ENCODE measurements around the gene SF3A2.

Gene SF3A2

DNA sequence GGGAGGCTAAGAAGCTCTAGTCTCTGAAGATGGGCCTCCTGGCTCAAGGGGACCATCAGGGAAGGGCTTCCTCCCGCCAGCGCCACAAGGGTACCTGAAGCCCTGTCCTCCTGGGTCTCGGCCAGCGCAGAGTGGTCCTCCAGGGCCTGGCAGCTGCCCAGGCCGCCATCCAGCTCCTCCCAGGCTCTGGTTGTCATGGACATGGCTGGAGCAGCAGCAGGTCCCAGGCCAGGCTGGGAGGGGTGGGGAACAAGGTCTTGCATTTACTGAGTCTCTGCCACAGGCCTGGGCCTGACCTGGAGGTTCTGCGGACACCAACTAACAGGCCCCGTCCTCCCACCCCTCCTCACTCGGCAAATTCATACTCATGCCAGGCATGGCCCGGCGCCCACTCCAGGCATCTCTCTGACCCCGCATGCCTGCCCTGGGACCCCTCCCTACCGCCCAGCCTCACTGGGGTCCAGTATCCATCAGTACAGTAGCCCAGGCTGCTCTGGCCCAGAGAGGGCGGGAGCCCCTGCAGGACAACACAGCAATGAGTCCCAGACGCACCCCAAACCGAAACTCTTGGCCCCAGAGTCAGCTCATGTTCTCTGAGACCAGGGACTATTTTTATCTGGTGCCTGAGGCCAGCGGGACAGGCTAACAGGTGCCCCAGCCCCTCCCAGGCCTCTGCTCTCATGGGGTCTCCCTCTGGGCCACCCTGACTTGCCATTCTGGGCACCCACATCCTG lies 18.7 kb downstream of the SF3A2 start:
- DNase-seq, result no peak

DNA sequence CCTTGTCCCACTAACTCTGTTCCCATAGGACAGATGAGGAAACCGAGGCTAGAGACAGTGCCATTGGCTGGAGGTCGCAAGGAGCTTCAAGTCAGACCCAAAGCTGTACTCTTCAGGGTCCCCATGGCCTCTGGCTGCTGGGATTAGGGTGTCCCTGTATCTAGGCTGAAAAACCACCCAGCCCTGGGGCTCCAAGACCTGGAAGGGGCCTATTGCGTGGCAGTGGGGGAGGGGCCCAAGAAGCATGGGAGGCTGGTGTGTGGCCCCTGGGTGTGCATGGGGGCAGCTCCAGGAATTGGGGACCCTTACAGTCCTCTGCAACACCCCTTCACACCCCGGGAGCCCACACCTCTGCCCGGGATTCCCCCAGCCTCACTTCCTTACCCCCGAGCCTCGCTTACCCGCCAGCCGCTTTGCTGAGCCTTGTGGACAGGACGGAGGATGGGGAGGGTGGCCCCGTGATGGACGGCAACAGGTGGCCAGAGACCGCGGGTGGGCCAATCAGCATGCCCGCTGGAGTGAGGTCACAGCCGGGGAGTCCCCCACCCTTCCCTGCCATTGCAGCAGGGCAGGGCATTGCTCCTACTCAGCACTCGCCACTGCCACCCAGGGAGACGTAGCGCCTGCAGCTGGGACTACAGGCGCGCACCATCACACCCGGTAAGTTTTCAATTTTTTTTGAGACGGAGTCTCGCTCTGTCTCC lies 19.5 kb downstream of the SF3A2 start, which contains the start of gene JSRP1:
TSS of gene JSRP1 (minus strand) at position 436 of the 704 bp plus-strand sequence. CDS start 1,103 bp downstream, outside the sequence.
- DNase-seq, result peak in 1 of 2 donors; percentile 36

DNA sequence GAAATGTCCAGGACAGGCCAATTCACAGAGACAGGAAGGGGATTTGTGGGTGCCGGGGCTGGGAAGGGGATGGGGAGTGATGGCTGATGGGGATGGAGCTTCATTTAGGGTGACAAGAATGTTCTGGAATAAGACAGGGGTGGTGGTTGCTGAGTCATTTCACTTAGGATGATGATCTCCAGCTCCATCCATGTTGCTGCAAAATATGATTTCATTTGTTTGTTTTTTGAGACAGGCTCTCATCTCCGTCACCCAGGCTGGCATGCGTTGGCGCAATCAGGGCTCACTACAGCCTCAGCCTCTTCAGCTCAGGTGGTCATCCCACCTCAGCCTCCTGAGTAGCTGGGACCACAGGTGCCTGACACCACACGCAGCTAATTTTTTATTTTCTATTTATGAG lies 22.7 kb downstream of the SF3A2 start:
- no peak for DNase-seq

DNA sequence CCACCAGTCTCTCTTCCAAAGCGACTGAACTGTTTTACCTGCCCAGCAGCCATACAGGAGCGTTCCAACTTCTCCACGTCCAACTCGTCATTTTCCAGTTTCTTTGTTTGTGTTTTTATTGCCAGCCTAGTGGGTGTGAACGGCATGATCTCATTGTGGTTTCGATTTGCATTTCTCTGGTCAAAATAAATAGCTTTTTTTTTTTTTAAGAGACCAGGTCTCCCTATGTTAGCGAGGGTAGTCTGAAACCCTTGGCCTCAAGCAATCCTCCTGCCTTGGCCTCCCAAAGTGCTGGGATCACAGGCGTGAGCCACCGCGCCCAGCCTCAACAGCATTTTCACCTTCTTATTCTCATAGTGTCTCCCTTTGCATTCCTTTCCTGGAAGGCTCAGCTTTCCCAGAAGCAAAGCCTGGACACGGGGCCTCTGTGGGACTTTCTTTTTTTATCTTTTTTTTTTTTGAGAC lies 23.7 kb downstream of the SF3A2 start:
- DNase-seq, result peak in 1 of 2 donors; percentile 45

DNA sequence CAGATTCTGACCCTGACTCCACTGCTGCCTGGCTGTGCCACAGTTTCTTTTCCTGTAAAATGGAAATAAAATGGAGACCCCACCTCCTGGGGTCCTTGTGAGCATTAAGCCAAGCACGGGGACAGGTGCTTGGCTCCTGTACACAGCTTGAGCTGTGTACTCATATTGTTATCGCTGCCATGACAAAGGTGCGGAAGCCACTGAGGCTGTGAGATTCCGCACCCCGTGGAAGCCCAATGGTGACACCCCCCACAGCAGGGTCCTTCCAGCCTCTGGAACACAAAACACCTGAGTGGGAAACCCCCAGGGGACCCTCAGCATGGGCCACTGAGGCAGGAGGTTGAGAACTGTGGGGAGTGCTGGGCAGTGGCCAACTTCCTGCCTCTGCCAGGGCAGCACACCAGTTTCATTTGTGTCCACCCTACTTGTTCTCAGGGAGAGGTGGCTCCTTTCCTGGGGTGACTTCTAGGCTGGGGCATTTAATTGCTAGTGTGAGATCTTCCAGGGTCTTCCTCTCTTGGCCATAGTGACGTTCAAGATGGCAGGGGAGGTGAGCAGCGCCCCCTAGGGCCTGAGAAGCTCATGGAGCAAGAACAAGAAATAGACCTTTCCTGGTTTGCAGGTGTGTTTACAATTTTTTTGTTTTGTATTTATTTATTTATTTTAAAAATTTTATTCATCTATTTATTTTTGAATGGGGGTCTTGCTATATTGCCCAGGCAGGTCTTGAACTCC lies 25.0 kb downstream of the SF3A2 start:
- peak; percentile 65 to 70 for DNase-seq

DNA sequence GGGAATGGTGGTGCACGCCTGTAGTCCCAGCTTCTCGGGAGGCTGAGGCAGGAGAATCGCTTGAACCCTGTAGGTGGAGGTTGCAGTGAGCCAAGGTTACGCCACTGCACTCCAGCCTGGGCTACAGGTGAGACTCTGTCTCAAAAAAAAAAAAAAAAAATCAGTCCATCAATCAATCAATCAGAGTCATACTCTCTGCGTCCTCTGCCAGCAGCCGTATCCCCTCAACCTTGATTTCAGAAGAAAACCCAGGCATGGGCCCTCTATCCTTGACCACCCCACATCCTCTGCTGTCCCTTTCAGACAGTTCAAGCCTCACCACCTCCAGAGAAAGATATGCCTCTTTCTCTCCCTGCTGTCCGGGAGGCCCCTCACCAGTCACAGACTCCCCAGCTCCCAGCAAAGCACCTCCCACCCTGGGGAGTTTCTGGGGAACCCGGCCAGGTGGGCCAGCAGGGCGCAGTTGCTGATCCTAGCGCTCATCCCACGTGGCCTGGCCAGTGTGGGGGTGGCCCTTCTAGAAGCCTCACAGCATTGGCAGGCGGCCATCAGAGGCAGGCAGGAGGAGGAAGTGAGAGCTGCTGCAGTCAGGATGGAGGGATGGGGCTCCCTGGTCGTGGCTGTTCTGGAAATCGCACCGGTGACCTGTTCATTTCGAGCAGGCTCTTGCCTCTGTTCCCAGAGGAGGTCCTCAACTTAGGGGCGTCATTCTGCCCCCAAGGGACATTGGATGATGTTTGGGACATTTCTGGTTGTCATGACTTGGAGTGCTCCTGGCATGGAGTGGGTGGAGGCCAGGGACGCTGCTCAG lies 29.8 kb downstream of the SF3A2 start:
- peak in 1 of 2 donors; percentile 74 for DNase-seq

DNA sequence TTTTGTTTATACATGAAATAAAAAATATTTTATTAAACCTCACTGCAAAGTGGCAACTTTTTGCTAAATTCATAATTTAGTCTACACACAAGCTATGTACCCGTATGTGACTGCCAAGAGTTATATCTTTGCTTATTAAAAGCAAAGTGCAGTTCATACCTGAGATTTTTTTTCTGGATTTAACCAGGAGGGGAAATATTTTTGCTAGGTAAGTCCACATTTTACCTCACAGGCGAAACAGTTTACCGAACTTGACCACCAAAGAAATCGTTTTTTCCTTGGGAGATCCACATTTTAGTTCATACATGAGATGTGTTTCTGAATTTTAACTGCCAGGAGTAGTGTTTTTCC lies 31.8 kb downstream of the SF3A2 start:
- DNase-seq, result no peak

DNA sequence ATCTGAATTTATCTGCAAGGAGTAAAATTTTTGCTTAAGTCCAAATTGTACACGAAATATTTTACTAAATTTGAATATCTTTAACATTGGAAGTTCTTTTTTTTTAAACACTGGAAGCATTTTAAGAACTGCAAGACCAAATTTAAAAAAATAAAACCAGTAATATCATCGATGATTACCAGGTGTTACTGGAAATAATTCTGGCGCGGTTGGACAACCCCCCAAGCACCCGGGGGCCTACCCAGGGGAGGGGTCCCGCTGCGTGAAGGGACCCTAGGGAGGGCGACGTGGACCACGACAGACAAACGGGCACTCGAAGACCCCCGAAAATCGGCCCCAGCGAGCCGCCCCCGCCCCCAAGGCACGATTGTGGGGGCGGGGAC lies 32.2 kb downstream of the SF3A2 start:
- DNase-seq, result no peak

DNA sequence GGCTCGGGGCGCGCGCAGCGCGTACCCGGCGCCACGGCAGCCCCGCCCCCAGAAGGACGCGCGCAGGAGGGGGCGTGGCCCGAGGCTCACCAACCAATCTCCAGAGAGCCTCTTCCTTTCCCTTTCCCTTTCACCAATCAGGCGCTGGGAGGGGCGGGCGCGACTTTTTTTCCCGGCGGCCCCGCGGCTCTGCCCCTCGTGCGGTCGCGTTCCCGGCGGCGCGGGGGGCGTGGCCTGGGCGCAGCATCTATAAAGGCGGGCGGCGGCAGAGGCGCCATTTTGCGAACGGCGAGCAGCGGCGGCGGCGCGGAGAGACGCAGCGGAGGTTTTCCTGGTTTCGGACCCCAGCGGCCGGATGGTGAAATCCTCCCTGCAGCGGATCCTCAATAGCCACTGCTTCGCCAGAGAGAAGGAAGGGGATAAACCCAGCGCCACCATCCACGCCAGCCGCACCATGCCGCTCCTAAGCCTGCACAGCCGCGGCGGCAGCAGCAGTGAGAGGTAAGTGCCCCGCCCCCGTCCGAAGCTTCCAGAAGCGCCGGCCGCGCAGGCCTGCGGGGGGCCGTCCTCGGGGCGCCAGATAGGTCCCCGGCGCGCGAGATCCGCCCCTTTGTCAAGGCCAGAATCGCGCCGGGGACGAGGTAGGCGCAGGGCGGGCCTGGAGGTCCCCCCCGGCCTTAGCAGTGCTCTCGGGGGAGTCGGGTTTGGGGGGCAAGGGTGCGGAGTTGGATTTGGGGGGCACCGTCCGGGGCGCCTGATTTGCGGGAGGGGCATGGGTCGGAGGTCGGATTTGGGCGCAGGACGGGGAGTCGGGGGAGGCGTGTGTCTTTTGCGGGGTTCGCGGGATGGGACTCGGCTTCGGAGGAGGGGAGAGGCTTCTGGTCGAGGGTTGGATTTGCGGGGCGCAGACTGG lies 32.9 kb downstream of the SF3A2 start:
- peak; percentile 98 to 99 for DNase-seq

DNA sequence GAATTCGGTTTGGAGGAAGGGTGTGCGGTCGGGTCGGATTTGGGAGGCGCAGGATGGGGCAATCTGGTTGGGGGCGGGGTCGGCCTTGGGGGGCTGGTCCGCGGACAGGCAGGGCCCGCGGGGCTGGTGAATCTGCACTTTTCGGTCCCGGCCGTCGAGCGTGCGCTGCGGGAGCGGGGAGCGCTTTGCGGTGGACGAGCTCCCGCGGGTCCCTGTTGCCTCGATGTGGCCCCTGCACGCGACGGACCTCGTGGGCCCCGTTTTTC lies 33.5 kb downstream of the SF3A2 start:
- no peak for DNase-seq

DNA sequence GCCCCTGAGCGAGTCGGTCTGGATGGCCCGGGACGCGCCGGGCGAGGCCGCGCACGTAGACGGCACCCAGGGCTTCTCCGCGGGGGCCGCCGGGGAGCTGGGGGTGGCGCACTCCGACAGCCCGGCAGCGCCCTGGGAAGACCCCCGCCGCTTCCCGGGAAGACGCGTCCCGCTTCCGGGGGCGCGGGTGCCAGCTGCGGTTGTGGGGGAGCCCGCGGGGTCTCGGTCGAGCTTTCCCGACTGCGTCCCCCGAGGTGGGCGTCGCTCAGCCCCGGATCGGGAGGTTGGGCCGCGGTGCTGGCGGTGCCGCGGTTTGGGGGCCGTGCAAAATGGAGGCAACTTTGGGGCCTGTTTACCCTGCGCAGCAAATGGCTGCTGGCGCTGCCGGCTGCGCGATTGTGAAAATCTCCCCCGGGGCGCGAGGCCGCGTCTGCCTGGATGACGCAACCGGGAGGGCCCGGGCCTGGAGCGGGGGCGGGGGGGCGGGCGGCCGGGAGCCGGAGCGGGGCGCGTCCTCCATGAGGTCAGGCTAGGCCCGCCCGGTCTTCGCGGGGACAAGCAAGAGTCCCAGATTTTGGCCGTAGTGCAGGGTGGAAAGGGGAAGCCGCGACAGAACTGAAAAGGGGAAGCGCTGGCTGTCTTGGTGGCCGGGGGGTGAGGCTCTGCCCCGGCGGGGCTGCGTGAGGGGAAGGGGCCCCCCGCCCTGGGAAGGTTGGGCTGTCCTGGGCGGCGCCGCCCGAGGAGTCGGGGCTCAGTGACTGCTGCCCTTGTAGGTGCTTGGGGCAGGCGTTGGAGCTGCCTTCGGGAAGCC lies 34.0 kb downstream of the SF3A2 start:
- DNase-seq, result peak; percentile 78 to 85

DNA sequence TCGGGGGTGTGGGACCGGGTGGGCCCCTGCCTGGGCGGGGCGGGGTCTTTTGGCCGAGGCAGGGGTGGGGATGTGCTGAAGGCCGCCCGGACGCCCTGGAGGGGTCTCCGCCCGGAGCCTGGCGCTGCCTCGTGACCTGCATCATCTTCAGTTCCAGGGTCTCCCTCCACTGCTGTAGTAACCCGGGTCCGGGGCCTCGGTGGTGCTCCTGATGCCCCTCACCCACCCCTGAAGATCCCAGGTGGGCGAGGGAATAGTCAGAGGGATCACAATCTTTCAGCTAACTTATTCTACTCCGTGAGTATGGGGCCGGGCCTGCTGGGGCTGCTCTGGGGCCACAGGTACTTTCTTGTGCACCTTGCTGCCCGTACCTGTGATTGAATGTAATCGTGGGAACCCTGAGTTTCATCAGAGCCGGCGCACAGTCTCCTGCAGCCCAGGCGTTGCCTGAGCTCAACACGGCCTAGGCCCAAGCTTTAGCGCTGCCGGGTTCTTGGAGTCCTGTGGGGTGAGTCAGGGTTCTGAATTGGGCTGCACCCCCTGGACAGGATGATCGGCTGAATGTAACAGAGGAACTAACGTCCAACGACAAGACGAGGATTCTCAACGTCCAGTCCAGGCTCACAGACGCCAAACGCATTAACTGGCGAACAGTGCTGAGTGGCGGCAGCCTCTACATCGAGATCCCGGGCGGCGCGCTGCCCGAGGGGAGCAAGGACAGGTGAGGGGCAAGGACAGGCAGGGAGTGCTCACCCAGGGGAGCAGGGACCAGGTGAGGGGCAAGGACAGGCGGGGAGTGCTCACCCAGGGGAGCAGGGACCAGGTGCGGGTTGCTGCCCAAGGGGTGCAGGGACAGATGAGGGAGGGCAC lies 34.8 kb downstream of the SF3A2 start:
- no peak for DNase-seq

DNA sequence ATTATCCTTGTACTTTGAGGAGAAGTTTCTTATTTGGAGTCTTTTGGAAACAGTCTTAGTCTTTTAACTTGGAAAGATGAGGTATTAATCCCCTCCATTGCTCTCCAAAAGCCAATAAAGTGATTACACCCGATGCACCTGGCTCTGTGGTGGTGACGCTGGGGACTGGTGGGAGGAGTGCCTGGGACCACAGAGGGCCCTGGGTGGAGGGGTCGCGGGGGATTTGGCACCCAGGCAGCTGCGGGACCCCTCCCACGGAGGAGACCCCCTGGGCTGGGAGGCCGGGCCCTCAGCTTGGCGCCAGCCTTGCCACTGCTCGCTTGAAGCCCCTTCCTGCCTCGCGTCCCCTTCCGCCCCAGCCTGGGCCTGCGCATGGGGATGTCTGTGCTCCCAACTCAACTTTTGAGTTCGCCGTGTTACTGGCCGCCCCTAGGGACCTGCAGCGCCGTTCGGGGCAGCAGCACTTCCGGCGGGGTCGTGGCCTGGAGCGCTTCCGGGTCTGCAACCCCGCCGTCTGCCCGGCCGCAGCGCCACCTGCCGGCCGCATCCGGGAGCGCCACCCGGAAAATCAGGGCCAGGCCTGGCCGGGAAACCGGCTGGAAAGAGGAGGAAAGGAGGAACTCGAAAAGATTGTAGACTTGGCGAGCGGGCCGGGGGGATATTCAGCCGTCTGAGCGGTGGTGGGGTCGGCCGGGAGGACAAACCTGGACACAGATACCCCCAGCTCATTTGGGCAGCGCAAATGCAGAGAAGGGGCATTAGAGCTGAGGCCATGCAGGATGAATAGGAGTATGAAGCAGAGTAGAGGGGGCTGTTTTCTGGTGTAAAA lies 36.9 kb downstream of the SF3A2 start:
- peak; percentile 82 to 84 for DNase-seq

DNA sequence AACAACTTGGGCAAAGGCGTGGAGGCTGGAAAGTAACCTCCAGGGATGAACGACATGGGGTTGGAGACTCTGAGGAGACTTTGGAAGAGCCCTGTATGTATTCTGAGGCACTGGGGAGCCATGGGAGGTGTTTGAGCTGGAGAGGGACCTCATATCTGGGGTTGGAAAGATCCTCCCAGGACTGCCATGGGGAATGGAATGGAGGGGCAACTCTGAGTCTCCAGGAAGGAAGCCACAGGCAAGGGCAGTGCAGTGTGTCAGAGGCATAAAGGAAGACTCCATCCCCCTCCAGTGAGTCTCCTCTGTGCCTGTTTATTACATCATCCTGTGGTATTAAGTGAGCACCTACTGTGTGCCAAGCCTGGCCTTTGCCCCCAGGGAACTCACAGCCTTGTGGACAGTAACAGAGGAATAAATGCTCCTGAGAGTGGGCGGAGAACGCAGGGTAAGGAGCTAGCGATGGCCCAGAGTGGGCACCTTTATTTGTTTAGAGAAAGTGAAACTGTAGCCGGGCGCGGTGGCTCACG lies 37.6 kb downstream of the SF3A2 start:
- DNase-seq, result no peak

DNA sequence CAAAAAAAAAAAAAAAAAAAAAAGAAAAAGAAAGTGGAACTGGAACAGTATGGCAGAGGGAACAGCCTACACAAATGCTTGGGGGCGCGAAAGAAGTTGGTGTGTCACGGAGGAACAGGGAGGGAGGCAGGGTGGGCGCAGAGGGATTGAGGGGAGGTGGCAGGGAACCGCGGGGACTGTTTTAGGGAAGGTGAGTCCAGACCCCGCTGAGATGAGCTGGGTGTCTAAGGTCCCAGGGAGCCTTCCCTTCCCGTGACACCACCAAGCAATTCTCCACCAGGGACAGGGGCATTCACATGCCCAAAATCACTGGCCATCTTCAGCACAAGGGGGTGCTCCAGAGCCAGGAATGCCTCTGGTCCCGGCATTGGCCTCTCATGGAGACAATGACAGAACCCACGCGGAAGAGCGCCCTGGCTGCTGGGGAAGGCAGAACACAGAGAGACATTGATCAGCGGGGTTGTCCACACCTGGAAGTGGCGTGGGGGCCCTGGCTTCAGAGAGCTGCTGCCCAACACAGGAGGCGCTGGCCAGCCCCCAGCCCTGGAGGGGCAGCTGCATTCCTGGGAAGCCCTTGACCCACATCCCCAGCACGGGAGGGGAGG lies 38.4 kb downstream of the SF3A2 start:
- DNase-seq, result peak; percentile 55 to 68

DNA sequence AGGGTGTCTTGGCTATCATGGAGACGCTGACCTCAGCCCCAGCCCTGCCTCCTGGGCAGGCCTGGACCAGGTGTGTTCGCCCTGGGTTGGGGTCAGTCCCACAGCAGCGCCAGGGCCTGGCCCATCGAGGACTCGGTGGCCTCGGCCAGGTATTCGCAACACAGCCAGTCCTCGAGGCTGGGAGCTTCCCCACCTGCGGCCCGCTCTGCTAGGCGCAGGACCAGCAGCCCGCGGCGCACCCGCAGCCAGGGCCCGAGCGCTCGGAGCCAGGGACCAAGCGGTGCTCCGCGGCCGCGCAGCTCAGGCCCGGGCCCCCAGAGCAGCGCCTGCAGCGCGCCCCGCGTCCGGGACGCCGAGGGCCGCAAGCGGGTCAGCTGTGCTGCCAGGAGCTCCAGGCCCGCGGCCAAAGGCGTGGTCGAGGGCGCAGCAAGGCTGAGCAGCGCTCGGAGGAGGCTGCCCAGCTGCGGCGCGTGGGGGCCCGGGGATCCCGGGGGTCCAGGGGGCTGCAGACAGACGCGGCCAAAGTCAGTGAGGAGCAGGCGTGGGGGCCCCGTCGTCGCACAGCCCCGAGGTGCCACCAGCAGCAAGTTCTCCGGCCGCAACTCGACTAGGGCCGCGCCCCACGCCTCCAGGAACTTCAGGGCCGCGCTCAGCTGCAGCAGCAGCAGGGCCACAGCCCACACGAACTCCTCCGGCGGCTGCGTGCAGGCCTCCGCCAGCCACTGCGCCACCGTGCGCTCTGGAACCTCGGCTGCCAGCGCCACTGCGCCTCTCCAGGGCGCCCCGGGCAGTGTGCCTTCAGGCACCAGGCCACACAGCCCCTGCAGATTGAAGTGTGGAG lies 39.2 kb downstream of the SF3A2 start:
- no peak for DNase-seq

DNA sequence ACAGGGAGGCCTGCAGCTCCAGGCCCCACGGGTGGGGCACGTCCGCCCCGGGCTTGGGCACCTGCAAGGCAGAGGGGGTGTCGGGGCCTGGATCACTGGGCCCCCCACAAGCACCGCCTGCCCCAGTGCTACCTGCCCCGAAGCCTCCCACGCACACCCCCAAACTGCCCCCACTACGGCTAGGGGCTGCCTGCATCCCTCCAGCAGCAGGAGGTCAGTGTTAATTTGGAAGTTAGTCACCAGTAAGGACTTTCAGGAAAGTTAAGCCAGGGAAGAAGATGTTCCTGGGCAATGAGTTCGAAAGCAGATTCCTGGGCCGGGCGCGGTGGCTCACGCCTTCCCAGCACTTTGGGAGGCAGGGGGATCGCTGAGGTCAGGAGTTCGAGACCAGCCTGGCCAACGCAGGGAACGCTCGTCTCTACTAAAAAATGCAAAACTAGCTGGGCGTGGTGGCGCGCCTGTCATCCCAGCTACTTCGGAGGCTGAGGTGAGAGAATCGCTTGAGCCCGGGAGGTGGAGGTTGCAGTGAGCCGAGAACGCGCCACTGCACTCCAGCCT lies 39.9 kb downstream of the SF3A2 start:
- DNase-seq, result no peak
